Neutrophil (primary cell): ENCODE results near the gene KISS1R.

Source experiments
- H3K27ac ChIP-seq: fragments of 200-600 bp; sonication (generic); 2 replicates; pipeline ENCODE4 v1.5.1; 2016; ENCODE audit warnings: mild to moderate bottlenecking, moderate library complexity
- H3K27me3 ChIP-seq: fragments of 200-600 bp; sonication (generic); 2 replicates; pipeline ENCODE4 v1.6.0; 2016; ENCODE audit warnings: mild to moderate bottlenecking
- H3K36me3 ChIP-seq: fragments of 200-600 bp; sonication (generic); 2 replicates; pipeline ENCODE4 v1.5.1; 2017
- H3K4me1 ChIP-seq, 2 experiments: fragments of 200-600 bp in 1 of 2; sonication (generic) in 1 of 2; 1 replicate in 1 of 2; 2 replicates in 1 of 2; pipeline versions ENCODE4 v1.5.1 to v1.6.1; 2013 to 2016; ENCODE audit warnings: low read depth in 1 of 2, low read length in 1 of 2, mild to moderate bottlenecking in 1 of 2, moderate library complexity in 1 of 2; ENCODE audit not compliant: control insufficient read depth in 1 of 2, insufficient read depth in 1 of 2
- H3K4me3 ChIP-seq, 2 experiments: fragments of 200-600 bp in 1 of 2; sonication (generic) in 1 of 2; 1 replicate in 1 of 2; 2 replicates in 1 of 2; pipeline ENCODE4 v1.5.1; 2013 to 2016; ENCODE audit warnings: low read depth in 1 of 2, low read length in 1 of 2, mild to moderate bottlenecking in 1 of 2, moderate library complexity in 1 of 2
- H3K9me3 ChIP-seq: fragments of 200-600 bp; sonication (generic); 2 replicates; pipeline ENCODE4 v1.5.1; 2016
- CTCF ChIP-seq: fragments of 200-600 bp; sonication (generic); IDR thresholded peaks from 2 replicates; pipeline ENCODE4 v1.5.1; 2016; ENCODE audit warnings: antibody characterized with exemption

Gene KISS1R

GRCh38 chr19:904545-904944, 12.6 kb upstream of the KISS1R start:
- Histone ChIP-seq H3K27ac (peak overlapping the region; percentile 13), H3K4me1 (peaks cover 45 to 58% of the 10 kb centered on the region in 2 experiments), H3K27me3 (no peaks in the 10 kb centered on the region), H3K4me3 (no peak overlapping the region), H3K36me3 (peaks cover 53% of the 10 kb centered on the region), H3K9me3 (no peaks in the 10 kb centered on the region)
- TF ChIP-seq CTCF: no peak

- Histone ChIP-seq H3K4me3 (peak overlapping the region; percentile 66 to 68), H3K27me3 (no peaks in the 10 kb centered on the region), H3K4me1 (peaks cover 58 to 64% of the 10 kb centered on the region in 2 experiments), H3K27ac (peak overlapping the region; percentile 100), H3K36me3 (peaks cover 52% of the 10 kb centered on the region), H3K9me3 (no peaks in the 10 kb centered on the region)
- TF ChIP-seq CTCF: no peak
Measured at GRCh38 chr19:906480-906879, 10.7 kb upstream of the KISS1R start.

- no peaks in the 10 kb centered on the region for H3K9me3 ChIP-seq
- H3K4me1 ChIP-seq: peaks cover 60 to 67% of the 10 kb centered on the region in 2 experiments
- peak overlapping the region; percentile 66 to 68 for H3K4me3 ChIP-seq
- peaks cover 47% of the 10 kb centered on the region for H3K36me3 ChIP-seq
- H3K27me3 ChIP-seq: no peaks in the 10 kb centered on the region
- H3K27ac ChIP-seq: peak overlapping the region; percentile 100
- peak; percentile 31 for TF ChIP-seq CTCF
Measured at GRCh38 chr19:907183-907853, 9.8 kb upstream of the KISS1R start.

- Histone ChIP-seq H3K4me3 (peak overlapping the region; percentile 66 to 68), H3K4me1 (peaks cover 75 to 85% of the 10 kb centered on the region in 2 experiments), H3K36me3 (peaks cover 21% of the 10 kb centered on the region), H3K9me3 (no peaks in the 10 kb centered on the region), H3K27ac (peak overlapping the region; percentile 100), H3K27me3 (peaks cover 5% of the 10 kb centered on the region)
- no peak for TF ChIP-seq CTCF
Measured at GRCh38 chr19:911197-912033, 5.7 kb upstream of the KISS1R start.

GRCh38 chr19:912181-913079, 4.7 kb upstream of the KISS1R start:
- no peak for TF ChIP-seq CTCF
- peaks cover 15% of the 10 kb centered on the region for H3K27me3 ChIP-seq
- H3K9me3 ChIP-seq: no peaks in the 10 kb centered on the region
- peak overlapping the region; percentile 100 for H3K27ac ChIP-seq
- peak overlapping the region; percentile 68 to 76 for H3K4me3 ChIP-seq
- H3K36me3 ChIP-seq: peaks cover 21% of the 10 kb centered on the region
- H3K4me1 ChIP-seq: peaks cover 73 to 85% of the 10 kb centered on the region in 2 experiments
